Measurements from ENCODE around the gene ATP10A.

The ATP10A gene

DNA sequence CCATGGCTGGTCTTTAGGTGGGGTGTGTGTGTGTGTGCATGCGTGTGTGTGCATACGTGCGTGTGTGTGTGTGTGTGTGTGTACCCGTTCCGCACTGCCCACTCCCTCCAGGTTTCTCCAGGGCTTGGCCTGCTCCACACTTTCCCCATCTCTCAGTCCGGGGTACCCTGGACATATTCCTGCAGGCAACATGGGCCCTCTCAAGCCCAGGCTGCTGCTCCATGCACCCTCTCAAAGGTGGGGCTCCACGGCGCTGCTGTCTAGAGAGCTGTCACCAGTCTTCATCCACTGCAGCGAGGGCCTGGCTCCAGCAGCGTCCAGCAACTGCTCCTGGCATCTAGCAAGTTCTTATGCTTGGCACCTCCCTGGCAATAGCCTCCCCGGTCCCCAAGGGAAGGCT lies 86.1 kb downstream of the ATP10A start:
- Histone ChIP-seq H3K4me3 (ENCODE audit: low read depth, low read length) (no peak overlapping the region), H3K9ac (no peak overlapping the region), H3K79me2 (no peaks in the 10 kb centered on the region), H3K27me3 (ENCODE audit: control insufficient read depth, insufficient read depth, low read length) (no peaks in the 10 kb centered on the region), H3K9me3 (ENCODE audit: control insufficient read depth, low read length) (no peaks in the 10 kb centered on the region), H3K4me2 (ENCODE audit: low read length) (no peak overlapping the region), H3K27ac (no peak overlapping the region), H2AFZ (no peak overlapping the region), H3K36me3 (ENCODE audit: control insufficient read depth, insufficient read depth, low read length) (no peaks in the 10 kb centered on the region), H3K4me1 (peaks cover 8% of the 10 kb centered on the region)
- TF ChIP-seq, protein P1, sequence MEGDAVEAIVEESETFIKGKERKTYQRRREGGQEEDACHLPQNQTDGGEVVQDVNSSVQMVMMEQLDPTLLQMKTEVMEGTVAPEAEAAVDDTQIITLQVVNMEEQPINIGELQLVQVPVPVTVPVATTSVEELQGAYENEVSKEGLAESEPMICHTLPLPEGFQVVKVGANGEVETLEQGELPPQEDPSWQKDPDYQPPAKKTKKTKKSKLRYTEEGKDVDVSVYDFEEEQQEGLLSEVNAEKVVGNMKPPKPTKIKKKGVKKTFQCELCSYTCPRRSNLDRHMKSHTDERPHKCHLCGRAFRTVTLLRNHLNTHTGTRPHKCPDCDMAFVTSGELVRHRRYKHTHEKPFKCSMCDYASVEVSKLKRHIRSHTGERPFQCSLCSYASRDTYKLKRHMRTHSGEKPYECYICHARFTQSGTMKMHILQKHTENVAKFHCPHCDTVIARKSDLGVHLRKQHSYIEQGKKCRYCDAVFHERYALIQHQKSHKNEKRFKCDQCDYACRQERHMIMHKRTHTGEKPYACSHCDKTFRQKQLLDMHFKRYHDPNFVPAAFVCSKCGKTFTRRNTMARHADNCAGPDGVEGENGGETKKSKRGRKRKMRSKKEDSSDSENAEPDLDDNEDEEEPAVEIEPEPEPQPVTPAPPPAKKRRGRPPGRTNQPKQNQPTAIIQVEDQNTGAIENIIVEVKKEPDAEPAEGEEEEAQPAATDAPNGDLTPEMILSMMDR (IDR thresholded peaks at IDR 0.05), result no peak

DNA sequence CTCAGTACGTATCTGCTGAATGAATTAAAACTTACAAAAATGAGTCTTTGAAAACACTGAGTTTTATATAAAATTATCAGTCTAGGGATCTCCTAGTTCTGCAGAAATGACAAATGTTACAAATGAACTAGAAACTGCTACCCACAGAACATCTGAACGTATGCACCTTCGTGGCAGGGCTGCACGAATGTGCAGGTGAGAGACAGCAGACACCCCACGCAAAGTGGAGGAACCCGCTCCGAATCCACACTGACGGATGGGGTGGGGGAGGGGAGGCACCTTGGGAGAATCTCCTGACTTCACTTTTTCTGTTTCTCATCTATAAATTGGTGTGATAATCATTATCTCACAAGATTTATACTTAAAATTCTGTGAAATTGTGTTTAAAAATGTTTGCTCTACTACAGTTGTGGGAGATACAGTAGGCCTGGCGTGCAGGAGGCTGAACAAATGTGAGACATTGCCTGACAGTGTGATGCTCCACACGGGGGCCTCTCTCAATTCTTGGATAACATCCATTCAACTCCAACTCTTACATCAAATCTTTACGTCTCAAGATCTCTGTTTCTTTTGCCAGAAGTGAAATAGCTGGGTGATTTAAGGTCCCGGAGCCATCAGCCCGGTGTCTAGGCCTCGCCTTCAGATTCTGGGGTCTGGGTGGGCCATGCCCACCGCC lies 86.9 kb downstream of the ATP10A start:
- Histone ChIP-seq H3K9me3 (ENCODE audit: control insufficient read depth, low read length) (no peaks in the 10 kb centered on the region), H3K36me3 (ENCODE audit: control insufficient read depth, insufficient read depth, low read length) (no peaks in the 10 kb centered on the region), H3K27me3 (ENCODE audit: control insufficient read depth, insufficient read depth, low read length) (no peaks in the 10 kb centered on the region), H2AFZ (no peak overlapping the region), H3K9ac (no peak overlapping the region), H3K27ac (peak overlapping the region; percentile 16), H3K4me3 (ENCODE audit: low read depth, low read length) (no peak overlapping the region), H3K4me2 (ENCODE audit: low read length) (no peak overlapping the region), H3K79me2 (peaks cover 2% of the 10 kb centered on the region), H3K4me1 (peaks cover 8% of the 10 kb centered on the region)
- TF ChIP-seq, protein P1 (IDR thresholded peaks at IDR 0.05), result no peak

DNA sequence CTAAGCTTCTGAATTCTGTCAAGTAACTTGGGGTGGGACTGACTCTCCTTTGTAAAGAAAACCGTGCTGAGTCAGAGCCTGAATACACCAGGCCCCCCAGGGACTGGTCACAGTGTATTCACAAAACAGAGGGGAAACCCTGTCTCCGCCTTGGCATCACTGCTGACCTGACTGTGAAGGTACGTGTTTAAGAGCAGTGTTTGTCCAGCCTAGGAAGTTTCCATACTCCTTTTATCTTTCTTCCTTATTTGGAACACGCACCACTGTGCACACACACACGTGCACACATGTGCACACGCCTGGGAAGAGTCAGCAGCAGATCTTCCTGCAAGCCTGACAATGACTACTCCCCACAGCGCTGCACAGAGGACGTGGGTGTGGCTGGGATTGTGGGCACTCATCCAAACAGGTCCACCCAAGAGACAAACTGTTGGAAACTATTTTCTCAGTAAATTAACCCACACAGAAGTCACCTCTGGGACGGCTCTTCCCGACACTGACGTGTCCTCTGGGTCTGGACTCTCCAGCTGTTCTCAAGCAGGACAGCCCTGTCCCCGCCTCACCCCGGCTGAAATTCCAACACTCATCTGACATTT lies 87.7 kb downstream of the ATP10A start:
- Histone ChIP-seq H3K4me3 (ENCODE audit: low read depth, low read length) (no peak overlapping the region), H3K4me1 (peaks cover 8% of the 10 kb centered on the region), H2AFZ (no peak overlapping the region), H3K27ac (peak overlapping the region; percentile 16), H3K9ac (no peak overlapping the region), H3K36me3 (ENCODE audit: control insufficient read depth, insufficient read depth, low read length) (no peaks in the 10 kb centered on the region), H3K79me2 (peaks cover 7% of the 10 kb centered on the region), H3K4me2 (ENCODE audit: low read length) (no peak overlapping the region), H3K27me3 (ENCODE audit: control insufficient read depth, insufficient read depth, low read length) (no peaks in the 10 kb centered on the region), H3K9me3 (ENCODE audit: control insufficient read depth, low read length) (no peaks in the 10 kb centered on the region)
- TF ChIP-seq, protein P1 (IDR thresholded peaks at IDR 0.05), result no peak

DNA sequence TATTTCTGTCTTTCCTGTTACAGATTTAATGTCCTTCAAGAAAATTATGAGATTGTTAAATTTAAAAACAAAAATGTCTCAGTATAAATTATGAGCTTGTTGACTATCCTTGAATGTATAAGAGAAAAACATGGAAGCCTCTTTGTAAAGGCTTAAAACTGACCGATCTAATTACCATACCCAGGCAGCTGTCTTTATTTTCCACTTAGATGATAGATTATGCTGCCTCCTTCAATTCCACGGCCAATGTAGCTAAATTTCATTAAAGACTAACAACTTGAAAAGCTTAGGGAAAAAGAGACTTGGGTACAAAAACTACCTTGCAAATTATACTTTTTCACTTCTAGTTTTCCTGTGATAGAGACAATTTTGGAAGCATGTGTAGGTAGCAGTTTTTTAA lies 88.3 kb downstream of the ATP10A start:
- Histone ChIP-seq H3K4me3 (ENCODE audit: low read depth, low read length) (no peak overlapping the region), H3K27me3 (ENCODE audit: control insufficient read depth, insufficient read depth, low read length) (no peaks in the 10 kb centered on the region), H3K27ac (no peak overlapping the region), H3K9ac (no peak overlapping the region), H3K4me1 (peaks cover 8% of the 10 kb centered on the region), H3K36me3 (ENCODE audit: control insufficient read depth, insufficient read depth, low read length) (no peaks in the 10 kb centered on the region), H3K79me2 (peaks cover 8% of the 10 kb centered on the region), H3K9me3 (ENCODE audit: control insufficient read depth, low read length) (no peaks in the 10 kb centered on the region), H2AFZ (no peak overlapping the region), H3K4me2 (ENCODE audit: low read length) (no peak overlapping the region)
- TF ChIP-seq, protein P1 (IDR thresholded peaks at IDR 0.05), result no peak

DNA sequence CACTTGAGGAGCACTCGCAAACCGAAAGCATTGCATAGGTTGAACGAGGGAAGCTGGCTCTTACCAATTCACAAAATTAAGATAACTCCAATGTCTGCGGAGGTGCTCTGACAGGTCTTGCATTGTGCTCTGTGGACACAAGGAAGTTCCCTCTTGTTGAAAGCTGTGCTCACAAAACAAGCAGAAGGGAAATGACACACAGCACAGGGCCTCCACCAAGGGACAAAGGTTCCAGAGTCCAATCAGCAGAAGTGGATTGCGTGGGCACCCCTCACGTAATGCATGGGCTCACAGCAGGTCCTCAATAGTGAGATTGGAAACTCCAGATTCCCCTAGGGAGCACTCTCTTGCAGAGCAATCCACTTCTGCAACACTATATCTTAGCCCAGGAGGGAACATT lies 89.9 kb downstream of the ATP10A start:
- Histone ChIP-seq H3K4me2 (ENCODE audit: low read length) (no peak overlapping the region), H3K9ac (no peak overlapping the region), H3K79me2 (peaks cover 8% of the 10 kb centered on the region), H3K27me3 (ENCODE audit: control insufficient read depth, insufficient read depth, low read length) (no peaks in the 10 kb centered on the region), H3K4me1 (peaks cover 5% of the 10 kb centered on the region), H3K9me3 (ENCODE audit: control insufficient read depth, low read length) (no peaks in the 10 kb centered on the region), H2AFZ (no peak overlapping the region), H3K27ac (no peak overlapping the region), H3K4me3 (ENCODE audit: low read depth, low read length) (no peak overlapping the region), H3K36me3 (ENCODE audit: control insufficient read depth, insufficient read depth, low read length) (no peaks in the 10 kb centered on the region)
- TF ChIP-seq, protein P1 (IDR thresholded peaks at IDR 0.05), result no peak
